GM12891 (cell line): ENCODE data around the gene KRT222.

ENCODE experiments used
- POLR2A ChIP-seq: IDR thresholded peaks from 2 replicates; pipeline ENCODE4 v1.6.1; 2011; ENCODE audit warnings: low read depth, low read length, control low read depth
- POLR2AphosphoS5 ChIP-seq: IDR thresholded peaks from 2 replicates; pipeline ENCODE4 v1.6.1; 2011; ENCODE audit warnings: low read depth, low read length, control low read depth
- POU2F2 ChIP-seq: IDR thresholded peaks from 2 replicates; pipeline ENCODE4 v1.6.1; 2011; ENCODE audit warnings: low read depth, mild to moderate bottlenecking, control low read depth, low read length, moderate library complexity
- SPI1 ChIP-seq: IDR thresholded peaks from 2 replicates; pipeline ENCODE4 v1.6.1; 2011; ENCODE audit warnings: low read depth, low read length, control low read depth
- TAF1 ChIP-seq: IDR thresholded peaks from 2 replicates; pipeline ENCODE4 v1.6.1; 2011; ENCODE audit warnings: low read depth, low read length, control low read depth

- TF ChIP-seq POLR2A (no peak), SPI1 (no peak), POLR2AphosphoS5 (no peak), TAF1 (no peak), POU2F2 (no peak)
Measured at GRCh38 chr17:40632216-40632615, 32.8 kb downstream of the KRT222 start.
